NCI-H2196 (cell line): Measurements from ENCODE around the gene AMBP.

ENCODE experiments used
- DNase-seq: peaks from one replicate; lab custom pipeline; 2025; ENCODE audit not compliant: unreplicated experiment; lab: John Stamatoyannopoulos, UW

The AMBP gene

DNA sequence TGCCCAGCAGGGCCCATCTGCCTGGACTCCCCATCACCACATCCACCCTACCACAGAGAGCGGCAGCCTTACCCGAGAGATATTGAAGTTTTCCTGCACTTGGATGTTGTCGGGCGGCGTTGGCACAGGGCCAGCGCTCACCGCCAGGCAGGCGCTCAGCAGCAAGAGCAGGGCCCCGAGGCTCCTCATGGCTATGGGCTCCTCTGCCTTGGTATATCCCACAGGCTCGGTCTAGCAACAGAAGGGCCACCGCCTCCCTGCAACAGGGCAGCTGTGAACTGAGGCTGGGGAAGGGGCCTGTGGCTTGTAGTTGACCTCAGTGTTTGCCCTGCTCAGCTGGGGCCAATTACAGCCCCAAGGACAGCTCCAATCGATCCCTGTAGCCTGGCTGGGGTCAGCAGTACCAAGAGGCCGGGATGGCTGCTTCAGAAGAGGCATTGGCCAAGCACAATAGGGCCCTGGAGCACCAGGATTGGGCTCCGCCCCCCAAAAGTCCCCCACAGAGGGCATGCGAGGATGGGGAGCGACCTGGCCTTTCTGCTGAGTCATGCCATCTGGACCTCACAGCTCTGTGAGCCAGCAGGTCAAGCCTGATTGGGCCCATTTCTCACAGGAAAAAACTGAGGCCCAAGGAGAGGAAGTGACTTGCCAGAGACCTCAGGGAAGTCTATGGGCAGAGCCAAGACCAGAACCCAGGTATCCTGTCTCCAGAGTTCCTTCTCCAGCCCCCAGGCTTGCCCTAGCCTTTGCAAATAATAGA, at the start of gene AMBP:
Gene AMBP (minus strand): TSS at position 280 of the 760 bp plus-strand sequence. CDS start 91 bp downstream, at position 189.
- no peak for DNase-seq

DNA sequence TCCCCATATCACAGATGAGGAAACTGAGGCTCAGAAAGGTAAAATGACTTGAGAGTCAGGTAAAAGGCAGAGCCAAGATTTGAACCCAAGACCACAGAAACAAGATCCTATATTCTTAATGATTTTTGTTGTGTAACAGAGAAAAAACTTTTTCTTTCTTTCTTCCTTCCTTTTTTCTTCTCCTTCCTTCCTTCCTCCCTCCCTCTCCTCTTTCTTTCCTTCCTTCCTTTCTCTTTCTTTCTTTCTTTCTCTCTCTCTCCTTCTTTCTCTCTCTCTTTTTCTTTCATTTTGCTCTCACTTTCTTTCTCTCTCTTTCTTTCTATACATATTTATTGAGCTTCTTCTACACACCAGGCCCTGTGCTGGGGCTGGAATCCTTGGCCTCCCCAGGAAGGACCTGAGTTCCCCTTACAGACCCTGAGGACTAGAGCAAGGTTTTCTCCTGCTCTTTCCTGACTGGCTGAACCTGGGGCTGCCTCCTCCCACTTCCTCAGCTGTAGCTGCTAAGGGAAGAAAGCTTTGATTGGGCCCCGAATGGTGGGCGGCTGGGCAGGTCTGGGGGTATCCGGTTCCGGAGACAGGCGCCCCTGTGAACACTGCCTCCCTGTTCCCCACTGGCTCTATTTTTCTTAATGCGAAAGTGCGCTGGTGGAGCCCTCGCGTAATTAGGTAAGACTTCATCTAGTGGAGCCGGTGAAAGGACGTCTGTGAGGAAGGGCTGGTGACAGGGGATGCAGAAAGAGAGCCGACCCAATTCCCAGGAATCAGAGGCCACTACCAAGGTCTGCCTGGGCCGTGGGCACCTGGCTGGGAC, 48.4 kb upstream of the AMBP start:
- no peak for DNase-seq

GRCh38 chr9:114125476-114126013, 47.4 kb upstream of the AMBP start:
- no peak for DNase-seq

- DNase-seq, result no peak
Measured at GRCh38 chr9:114124666-114125475, 46.8 kb upstream of the AMBP start.

- DNase-seq, result no peak
Measured at GRCh38 chr9:114124138-114124537, 46.0 kb upstream of the AMBP start.

DNA sequence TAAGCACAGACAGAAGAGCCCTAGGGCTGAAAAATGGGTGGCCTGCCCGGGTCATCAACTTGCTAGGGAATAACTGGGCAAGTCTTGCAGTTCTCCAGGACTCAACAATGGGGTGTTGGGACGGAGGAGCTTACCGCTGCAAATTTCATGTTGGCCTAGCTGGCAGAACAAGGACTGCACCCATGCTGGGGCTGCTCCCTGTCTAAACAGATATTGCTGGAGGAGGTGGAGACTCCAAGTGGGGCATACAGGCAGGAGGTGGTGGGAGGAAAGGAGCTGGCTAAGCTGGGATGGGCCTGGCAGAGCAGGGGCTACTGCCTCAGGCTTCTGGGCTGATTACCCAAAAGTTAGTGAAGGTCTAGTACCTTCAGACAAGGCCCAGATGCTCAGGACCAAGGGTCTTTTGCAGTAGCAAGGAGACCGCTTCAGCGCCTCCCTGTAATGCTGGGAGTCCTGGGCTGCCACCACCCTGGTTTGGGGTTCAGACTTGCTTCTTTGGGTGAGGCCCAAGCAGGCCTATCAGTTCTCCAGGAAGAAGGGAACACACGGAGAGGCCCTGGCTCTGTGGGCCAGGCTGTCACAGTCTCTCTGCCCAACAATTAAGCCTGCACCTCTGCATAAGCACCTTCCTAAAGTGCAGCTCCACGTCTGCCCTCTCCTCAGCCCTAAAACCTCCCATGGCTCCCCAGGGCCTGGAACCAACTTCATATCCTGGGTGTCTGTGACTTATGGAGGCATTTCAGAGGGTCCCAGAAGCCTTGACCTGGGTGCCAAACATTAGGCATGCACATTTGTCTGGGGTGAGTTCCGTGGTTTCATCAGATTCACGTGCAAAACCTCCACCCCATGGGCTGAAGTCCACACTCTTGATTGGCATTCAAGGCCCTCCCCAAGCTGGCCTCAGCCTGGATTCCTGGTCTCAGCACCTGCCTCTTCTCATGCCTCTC, 45.2 kb upstream of the AMBP start:
- DNase-seq, result no peak

DNA sequence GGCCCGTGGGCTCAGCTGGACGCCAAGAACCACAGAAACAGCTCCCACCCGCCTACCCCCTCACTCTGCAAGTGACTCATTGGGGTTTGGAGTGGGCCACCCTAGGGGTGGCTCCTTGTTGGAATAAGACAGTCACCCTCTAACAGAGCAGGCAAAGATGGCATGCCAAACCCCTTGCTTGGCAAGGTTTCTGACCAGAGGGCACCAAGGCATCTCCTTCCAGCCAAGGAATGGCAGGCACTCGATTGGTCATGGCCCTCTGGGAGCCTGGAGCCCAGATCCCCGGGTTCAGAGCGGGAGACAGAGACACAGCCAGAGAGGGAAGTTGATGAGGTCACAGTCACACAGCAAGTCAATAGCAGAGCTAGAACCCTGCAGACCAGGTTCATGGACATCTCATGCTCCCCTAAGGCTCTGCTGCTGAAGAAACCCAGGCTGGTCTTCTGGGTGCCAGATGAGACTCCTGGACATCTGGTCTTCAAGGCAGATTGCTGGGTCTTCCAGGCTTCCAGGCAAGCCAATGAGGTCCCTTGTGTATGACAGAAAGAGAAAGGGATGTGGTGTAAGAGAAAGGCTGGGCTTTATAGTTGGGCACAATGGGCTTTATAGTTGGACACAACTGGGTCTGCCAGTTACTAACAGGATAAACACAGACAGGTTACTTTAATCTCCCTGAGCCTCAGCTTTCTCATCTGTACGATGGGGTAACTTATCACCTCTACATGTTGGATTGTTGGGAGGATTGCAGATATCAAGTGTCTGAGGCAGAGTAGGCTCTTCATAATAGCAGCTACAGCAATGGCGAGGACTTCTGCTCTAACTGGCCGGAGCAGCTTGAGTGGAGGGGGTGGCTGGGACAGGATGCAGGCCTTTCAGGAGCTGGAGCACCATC, 44.3 kb upstream of the AMBP start:
- DNase-seq, result no peak

DNA sequence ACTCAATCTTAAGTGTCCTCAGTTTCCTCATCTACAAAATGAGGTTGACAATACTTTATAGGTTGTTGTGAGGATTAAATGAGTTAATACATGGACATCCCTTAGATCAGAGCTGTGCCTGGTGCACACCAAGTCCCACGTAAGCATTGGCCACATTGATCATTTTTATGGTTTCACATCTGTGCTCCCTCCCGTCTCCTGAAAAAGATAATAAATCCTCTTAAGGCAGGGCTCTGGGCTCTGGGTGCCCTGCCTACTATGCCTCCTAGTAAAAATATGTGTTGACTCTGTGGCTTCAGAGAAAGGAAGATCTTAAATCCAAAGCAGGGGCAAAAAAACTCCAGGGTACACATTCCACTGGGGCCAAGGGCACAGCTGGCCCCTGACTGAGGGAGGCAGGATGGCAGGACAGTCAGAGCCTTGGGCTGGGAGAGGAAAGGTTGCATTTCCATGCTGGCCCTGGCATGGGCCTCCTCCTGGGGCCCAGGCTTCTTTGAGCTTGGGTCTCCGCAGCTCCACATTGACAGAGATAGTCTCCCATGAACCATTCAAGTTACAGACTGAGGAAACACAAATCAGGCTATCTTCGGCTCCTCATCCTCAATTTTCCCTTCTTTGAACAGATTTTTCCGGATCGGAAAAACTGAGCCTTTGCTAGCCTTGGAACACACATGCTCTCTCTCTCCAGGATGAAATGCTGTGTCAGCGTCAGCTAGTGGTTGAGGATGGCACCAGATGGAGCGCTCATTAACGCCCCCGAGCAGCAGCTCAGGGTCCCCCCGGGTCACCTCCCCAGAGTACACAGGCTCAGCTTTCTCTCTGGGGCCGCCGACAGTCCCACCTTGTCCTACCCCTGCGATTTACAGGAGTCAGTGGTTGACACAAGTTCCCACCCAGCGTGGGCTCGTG, 43.4 kb upstream of the AMBP start:
- no peak for DNase-seq

GRCh38 chr9:114120192-114121014, 42.3 kb upstream of the AMBP start:
- DNase-seq, result no peak

- DNase-seq, result no peak
Measured at GRCh38 chr9:114119242-114120191, 41.4 kb upstream of the AMBP start.

- peak; percentile 63 for DNase-seq
Measured at GRCh38 chr9:114117996-114118830, 40.1 kb upstream of the AMBP start.

- no peak for DNase-seq
Measured at GRCh38 chr9:114117614-114117995, 39.5 kb upstream of the AMBP start.

DNA sequence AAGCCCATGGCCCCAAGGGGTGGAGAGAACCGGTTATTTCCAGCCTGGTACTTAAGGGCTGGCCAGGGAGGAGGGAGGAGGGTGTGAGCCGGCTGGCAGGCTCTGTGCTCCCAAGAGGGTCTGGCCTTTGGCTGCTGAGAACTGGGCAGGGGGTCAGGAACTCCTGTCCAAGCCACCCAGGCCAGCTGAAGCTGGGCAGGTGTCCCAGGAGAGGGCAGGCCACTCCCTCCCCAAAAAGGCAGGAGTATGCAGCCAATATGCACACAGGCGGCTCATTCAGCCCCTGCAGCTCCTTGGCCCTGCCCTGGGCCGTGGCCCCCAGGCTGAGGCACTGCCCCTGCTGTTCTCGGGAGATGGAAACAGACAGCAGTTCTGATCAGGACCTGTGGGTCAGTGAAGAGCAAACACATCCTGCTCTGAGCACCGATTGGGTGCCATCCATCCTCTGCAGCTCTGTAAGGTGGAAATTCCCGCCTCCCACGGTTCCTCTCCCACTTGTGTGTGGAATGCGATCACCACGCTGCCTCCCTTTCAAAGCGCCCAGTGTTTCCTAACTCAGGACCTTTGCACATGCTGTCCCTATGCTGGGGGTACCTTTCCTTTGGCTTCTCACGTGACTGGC, 38.1 kb upstream of the AMBP start:
- no peak for DNase-seq

DNA sequence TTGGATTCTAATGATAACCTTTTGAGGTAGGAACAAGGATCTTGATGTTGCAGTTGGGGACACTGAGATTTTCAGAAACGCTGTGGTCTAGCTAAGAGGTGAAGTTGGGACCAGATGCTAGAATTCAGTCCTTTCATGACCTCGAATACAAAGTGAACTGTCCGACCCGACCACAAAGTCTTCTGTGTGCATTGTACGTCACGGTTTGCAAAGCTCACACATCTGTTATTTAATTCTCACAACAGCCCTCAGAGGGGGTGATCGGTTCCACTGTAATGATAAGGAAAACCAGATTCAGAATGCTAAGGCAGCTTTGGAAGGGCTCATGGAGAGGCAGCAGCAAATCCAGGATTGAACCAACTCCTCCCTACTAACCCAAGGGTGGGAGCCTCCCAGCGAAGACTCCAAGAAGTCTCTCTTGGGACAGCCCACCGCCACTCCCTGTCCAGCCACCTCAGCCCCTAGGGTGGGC, 37.6 kb upstream of the AMBP start:
- no peak for DNase-seq

DNA sequence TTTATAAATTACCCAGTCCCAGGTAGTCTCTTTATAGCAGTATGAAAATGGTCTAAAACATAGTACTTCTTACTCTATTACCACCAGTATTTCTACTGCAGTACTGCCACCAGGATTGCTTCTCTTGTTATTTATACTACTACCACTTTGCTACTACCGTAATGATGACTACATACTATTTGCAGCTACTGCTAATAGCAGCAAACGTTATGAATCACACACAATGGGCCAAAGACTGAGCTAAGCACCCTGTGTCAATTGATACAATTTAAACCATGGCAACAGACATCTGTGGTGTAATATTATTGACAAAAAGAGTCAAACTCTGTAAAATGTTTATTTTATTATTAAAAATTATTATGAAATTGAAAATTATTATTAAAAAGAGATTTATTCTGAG, 36.3 kb upstream of the AMBP start:
- no peak for DNase-seq
